ENCODE data around the gene STARD5.

DNA sequence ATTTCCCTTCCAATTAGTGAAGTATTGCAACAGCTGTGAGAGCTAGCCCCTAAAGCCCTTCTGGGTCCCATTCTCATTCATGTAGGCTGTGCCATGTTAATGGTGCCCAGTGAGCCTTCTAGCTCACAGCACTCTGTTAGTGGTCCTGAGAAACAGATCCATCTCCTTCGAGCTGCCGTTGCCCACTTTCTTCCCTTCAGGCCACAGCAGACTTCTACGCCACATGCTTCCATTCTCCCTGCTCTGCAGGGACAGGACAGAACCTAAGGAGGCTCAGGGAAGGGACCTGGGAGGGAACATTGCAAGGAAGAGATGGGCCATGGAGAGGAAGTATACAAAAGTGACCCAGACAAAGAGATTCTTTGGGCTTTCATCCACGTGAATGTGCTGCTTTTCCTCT is 11.7 kb upstream of the STARD5 start:
- TF ChIP-seq EZH2 (IDR thresholded peaks at IDR 0.05; ENCODE audit: insufficient read depth, poor library complexity, severe bottlenecking): no peak
- no peak for TF ChIP-seq EZH2phosphoT487 (IDR thresholded peaks at IDR 0.05; ENCODE audit: insufficient read depth, low read depth)
